ENCODE results near the gene INHBC. TPM values are rescaled to one million over a fixed set of nuclear protein-coding genes. Genes with fewer than 3 reads are reported as not detected.
"Not testable (repeated sequence)": the region's sequence is repeated elsewhere in the genome, so short reads cannot be mapped to it uniquely, and the experiment has no call there.

The INHBC gene
- polyA plus RNA-seq (ENCODE audit: insufficient read length in 4 of 4), result under 1 TPM; 0.11 to 0.26 (median 0.17) TPM

DNA sequence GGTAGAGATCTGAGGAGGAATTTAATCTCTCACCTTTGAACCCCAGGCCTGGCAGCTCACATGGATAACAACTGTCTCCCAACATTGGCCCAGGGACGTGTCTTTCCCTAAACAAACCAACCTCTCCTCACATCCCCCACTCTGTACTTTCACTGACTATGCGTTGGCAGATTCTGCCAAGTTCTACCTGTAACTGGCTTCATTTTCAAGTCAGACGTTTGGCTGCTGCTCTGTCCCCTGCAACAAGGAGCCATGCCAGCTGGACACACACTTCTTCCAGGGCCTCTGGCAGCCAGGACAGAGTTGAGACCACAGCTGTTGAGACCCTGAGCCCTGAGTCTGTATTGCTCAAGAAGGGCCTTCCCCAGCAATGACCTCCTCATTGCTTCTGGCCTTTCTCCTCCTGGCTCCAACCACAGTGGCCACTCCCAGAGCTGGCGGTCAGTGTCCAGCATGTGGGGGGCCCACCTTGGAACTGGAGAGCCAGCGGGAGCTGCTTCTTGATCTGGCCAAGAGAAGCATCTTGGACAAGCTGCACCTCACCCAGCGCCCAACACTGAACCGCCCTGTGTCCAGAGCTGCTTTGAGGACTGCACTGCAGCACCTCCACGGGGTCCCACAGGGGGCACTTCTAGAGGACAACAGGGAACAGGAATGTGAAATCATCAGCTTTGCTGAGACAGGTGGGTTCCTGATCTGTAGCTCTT is at the start of gene INHBC:
Gene INHBC (plus strand): TSS at position 268 of the 707 bp plus-strand sequence. CDS start 103 bp downstream, at position 371.
- no peak for DNase-seq (ENCODE audit: low read depth in 4 of 4, low spot score in 3 of 4)

DNA sequence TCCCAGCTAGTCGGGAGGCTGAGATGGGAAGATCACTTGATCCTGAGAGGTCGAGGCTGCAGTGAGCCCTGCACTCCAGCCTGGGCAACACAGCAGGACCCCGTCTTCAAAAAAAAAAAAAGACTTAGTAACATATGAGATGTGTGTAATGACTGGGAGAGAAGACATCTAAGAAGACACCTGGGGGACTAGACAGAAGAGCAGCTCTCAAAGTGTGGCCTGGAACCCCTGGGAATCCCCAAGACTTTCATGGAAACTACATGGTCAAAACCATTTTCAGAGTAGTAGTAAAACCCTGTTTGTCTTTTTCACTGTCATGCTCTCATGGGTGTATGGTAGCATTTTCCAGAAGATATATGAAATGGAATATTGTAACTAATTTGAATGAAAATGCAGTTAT is 49.0 kb upstream of the INHBC start:
- no peak for DNase-seq (ENCODE audit: low read depth in 4 of 4, low spot score in 3 of 4)

- DNase-seq (ENCODE audit: low read depth in 4 of 4, low spot score in 3 of 4), result no peak
Observed at GRCh38 chr12:57386187-57386720, 48.3 kb upstream of the INHBC start.

GRCh38 chr12:57388425-57388824 is 46.2 kb upstream of the INHBC start:
- DNase-seq (ENCODE audit: low read depth in 4 of 4, low spot score in 3 of 4), result no peak

GRCh38 chr12:57389033-57389432 is 45.6 kb upstream of the INHBC start:
- DNase-seq (ENCODE audit: low read depth in 4 of 4, low spot score in 3 of 4), result no peak

DNA sequence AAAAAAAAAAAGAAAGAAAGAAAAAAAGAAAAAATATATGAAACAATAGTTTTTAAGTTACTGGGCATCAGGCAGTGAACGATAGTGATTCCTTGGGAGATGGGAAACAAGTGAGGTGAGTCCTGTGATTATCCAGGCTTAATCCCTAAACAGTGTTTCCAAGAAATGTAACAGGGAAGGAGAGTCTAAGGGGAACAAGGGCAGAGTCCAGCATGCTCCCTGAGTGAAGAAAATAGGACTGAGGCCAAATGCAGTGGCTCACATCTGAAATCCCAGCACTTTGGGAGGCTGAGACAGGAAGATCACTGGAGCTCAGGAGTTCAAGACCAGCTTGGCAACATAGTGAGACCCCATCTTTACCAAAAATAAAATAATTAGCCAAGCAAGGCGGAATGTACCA is 44.4 kb upstream of the INHBC start:
- DNase-seq (ENCODE audit: low read depth in 4 of 4, low spot score in 3 of 4), result no peak

GRCh38 chr12:57395121-57395520 is 39.5 kb upstream of the INHBC start:
- DNase-seq (ENCODE audit: low read depth in 4 of 4, low spot score in 3 of 4), result no peak

- DNase-seq (ENCODE audit: low read depth in 4 of 4, low spot score in 3 of 4), result no peak
Observed at GRCh38 chr12:57397441-57397840, 37.1 kb upstream of the INHBC start.

DNA sequence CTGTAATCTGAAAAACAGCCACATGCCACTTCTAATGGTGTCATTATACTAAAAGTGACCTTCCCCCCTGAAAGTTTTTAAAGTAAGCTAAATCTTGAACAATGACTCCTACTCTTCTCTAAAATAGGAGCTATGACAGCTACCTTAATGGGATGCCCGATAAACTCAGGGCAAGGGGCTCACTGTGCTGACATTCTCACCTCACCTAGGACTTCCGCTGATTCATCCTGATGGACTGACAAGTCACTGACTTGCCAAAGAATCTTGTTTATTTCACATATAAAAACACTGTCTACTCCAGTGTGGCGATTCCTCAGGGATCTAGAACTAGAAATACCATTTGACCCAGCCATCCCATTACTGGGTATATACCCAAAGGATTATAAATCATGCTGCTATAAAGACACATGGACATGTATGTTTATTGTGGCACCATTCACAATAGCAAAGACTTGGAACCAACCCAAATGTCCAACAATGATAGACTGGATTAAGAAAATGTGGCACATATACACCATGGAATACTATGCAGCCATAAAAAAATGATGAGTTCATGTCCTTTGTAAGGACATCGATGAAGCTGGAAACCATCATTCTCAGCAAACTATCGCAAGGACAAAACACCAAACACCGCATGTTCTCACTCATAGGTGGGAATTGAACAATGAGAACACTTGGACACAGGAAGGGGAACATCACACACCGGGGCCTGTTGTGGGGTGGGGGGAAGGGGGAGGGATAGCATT is 34.7 kb upstream of the INHBC start:
- not testable (repeated sequence) for DNase-seq (ENCODE audit: low read depth in 4 of 4, low spot score in 3 of 4)

- DNase-seq (ENCODE audit: low read depth in 4 of 4, low spot score in 3 of 4), result no peak
Observed at GRCh38 chr12:57401165-57401564, 33.4 kb upstream of the INHBC start.

- not testable (repeated sequence) for DNase-seq (ENCODE audit: low read depth in 4 of 4, low spot score in 3 of 4)
Observed at GRCh38 chr12:57402156-57402555, 32.4 kb upstream of the INHBC start.

- DNase-seq (ENCODE audit: low read depth in 4 of 4, low spot score in 3 of 4), result no peak
Observed at GRCh38 chr12:57404966-57405640, 29.5 kb upstream of the INHBC start.

- no peak for DNase-seq (ENCODE audit: low read depth in 4 of 4, low spot score in 3 of 4)
Observed at GRCh38 chr12:57410534-57410933, 24.1 kb upstream of the INHBC start.

DNA sequence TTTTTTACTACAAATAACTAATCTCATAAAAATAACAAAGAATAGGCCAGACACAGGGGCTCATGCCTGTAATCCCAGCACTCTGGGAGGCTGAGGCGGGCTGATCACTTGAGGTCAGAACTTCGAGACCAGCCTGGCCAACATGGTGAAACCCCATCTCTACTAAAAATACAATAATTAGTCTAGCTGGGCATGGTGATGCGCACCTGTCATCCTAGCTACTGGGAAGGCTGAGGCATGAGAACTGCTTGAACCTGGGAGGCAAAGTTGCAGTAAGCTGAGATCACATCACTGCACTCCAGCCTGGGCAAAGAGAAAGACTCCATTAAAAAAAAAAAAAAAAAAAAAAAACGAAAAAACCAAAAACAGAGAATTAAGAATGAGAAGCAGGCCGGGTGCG is 20.4 kb upstream of the INHBC start:
- not testable (repeated sequence) for DNase-seq (ENCODE audit: low read depth in 4 of 4, low spot score in 3 of 4)

- no peak for DNase-seq (ENCODE audit: low read depth in 4 of 4, low spot score in 3 of 4)
Observed at GRCh38 chr12:57415088-57415487, 19.5 kb upstream of the INHBC start.

GRCh38 chr12:57416039-57416996 is 18.3 kb upstream of the INHBC start:
- no peak for DNase-seq (ENCODE audit: low read depth in 4 of 4, low spot score in 3 of 4)

GRCh38 chr12:57418255-57418654 is 16.3 kb upstream of the INHBC start:
- no peak for DNase-seq (ENCODE audit: low read depth in 4 of 4, low spot score in 3 of 4)

DNA sequence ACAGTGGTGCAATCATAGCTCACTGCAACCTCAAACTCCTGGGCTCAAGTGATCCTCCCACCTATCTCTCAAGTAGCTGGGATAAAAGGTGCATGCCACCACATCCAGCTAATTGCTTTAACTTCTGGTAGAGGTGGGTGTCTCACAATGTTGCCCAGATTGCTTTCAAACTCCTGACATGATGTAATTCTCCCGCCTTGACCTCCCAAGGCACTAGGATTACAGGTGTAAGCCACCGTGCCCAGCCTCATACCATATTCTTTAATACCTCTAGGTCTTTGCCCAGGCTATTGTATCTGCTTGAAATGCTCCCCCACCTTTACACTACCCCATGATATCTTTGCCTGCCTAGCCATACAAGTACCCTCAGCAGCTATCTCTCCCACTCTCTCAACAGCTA is 15.1 kb upstream of the INHBC start:
- no peak for DNase-seq (ENCODE audit: low read depth in 4 of 4, low spot score in 3 of 4)

DNA sequence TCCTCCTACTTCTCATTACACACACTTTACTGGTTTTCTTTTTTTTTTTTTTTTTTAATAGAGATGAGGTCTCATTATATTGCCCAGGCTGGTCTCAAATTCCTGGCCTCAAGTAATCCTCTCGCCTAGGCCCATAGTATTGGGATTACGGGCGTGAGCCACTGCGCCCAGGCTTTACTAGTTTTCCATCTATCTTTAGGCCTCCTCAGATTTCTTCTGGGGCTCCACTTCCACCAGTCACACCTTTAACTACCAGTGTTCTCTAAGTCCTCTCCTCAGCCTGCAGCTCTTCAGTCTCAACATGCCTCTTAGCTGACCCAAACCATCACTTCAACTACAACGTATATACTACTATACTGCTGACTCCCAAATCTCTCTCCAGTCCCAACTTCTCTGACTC is 14.1 kb upstream of the INHBC start:
- DNase-seq (ENCODE audit: low read depth in 4 of 4, low spot score in 3 of 4), result no peak

DNA sequence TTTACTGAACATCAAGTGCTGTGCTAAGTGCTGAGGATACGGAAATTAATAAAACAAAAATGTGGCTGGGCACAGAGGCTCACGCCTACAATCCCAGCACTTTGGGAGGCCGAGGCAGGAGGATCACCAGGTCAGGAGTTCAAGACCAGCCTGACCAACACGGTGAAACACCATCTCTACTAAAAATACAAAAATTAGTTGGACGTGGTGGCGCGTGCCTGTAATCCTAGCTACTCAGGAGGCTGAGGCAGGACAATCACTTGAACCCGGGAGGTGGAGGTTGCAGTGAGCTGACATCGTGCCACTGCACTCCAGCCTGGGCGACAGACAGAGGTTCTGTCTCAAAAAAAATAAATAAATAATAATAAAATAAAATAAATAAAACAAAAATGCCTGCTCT is 7.6 kb upstream of the INHBC start:
- not testable (repeated sequence) for DNase-seq (ENCODE audit: low read depth in 4 of 4, low spot score in 3 of 4)

Data from left renal pelvis (tissue), 4 donors.